Measurements from ENCODE around the gene TEX261.
"Not testable (repeated sequence)": the region's sequence is repeated elsewhere in the genome, so short reads cannot be mapped to it uniquely, and the experiment has no call there.

Gene TEX261

DNA sequence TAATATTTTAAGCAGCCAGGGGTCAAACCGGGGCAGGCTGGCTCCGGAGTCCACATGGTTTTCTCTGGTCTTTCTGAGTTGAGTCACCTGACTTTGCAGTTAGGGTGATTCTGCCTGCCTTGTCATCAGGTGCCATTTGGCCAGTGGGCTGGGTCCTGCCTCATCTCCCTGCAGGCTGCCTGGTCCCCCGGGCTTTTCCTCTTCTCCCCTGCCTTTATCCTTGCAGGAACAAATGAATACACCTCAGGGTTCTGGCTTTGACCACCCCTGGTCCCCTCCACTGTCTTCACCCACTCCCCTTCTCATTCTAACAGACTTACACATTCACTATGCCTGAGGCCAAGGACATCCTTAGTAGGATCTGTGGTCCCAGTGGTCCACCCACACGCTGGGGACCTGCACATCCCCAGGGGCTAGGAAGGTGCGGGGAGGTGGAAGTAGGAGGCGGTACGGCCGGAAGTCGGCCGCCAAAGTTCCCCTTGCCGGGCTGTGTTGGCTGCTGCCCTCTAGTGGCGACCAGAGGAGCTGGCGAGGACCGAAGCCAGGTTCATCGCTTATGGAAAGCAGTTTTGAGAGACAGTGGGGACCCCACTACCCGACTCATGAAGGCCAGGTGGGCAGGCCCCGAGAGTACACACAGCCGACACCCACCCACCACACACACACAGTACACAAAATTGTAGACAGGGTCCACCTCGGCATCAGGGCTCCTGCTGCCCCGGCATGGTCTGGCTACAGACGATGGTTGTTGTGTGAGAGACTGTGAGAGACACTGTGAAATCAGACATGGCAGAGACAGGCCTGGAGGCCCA is 6.3 kb upstream of the TEX261 start:
- peak; percentile 69 to 73 for DNase-seq (ENCODE audit: low read depth in 2 of 2)

DNA sequence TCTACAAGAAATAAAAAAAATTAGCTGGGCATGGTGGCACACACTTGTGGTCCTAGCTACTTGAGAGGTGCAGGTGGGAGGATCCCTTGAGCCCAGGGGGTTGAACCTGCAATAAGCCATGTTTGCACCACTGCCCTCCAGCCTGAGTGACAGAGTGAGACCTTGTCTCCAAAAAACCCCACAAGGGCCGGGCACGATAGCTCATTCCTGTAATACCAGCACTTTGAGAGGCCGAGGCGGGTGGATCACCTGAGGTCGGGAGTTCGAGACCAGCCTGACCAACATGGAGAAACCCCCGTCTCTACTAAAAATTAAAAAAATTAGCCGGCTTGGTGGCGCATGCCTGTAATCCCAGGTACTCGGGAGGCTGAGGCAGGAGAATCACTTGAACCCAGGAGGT is 5.3 kb upstream of the TEX261 start:
- DNase-seq (ENCODE audit: low read depth in 2 of 2) = not testable (repeated sequence)

DNA sequence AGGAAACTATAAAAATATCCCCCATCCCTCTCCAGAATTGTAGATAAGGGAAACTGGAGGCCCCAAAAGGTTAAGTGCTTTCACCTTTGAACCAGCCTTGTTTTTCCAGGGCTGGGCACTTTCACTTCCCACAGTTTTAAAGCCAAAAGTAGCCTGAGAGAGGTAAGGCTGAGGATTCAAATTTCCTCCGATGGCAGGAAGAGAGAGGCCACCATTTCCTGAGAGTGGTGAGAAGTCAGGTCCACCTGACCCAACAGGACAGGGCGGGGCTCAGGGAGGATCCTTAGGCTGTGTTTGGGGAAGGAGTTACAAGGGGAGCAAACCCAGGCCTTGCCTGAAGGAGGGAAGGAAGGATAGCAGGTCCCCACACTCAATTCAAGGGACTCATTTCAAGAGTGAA is 4.7 kb upstream of the TEX261 start:
- no peak for DNase-seq (ENCODE audit: low read depth in 2 of 2)

DNA sequence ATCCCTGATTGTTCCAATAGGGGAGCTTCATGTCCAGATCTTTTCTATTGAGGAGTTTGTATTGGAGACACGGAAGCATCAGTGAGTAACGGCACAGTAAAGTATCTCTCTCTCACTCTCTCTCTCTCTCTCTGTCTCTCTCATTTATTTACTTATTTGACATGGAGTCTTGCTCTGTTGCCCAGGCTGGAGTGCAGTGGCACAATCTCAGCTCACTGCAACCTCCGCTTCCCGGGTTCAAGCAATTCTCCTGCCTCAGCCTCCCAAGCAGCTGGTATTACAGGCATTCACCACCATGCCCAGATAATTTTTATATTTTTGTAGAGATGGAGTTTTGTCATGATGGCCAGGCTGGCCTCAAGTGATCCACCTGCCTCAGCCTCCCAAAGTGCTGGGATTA is 4.2 kb upstream of the TEX261 start:
- DNase-seq (ENCODE audit: low read depth in 2 of 2) = not testable (repeated sequence)

DNA sequence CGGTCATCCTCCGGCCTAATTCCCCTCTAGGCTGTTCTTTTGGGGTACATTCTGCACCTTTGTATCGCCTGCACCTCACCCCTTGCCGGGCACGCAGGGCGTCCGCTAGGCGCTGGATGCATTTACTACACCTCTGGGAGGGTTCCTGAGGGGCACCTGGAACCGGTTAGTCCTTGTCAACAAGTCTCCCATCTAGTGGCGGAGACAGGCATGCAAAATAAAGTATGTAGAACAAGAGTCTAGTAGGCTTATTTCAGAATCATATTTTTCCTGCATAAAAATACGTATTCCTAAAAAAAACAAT is 705 bp upstream of the TEX261 start:
- no peak for DNase-seq (ENCODE audit: low read depth in 2 of 2)

DNA sequence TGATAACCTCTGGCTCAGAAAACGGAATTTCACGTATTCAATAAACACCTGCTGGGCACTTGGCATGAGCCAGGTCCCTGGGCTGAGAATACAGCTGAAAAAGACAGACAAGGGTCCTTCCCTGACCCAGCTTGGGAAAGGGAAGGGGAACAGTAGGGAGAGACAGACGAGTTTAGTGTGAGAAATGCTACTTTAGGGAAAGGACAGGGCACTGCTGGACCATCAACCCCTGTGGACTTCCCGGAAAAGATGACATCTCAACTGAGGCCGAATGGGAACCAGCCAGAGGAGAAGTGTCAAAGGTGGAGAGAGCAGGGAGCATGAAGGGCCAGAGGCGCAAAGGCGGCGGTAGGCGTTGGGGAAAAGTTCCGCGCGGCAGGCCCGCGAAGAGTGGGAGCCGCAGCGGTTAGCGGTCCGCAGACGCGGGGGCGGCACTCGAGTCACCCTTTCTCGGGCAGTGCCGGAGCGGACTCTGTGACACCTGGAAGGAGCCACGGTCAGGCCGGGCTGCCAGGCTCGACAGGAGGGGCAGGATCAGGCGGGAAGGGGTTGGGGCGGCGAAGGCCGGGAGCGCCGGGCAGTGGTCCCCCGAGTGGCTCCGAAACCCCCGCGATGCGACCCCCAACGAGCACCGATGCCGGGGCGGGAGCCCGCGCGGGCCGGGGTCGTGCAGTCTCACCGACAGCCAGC is 519 bp downstream of the TEX261 start:
- peak; percentile 32 to 50 for DNase-seq (ENCODE audit: low read depth in 2 of 2)

DNA sequence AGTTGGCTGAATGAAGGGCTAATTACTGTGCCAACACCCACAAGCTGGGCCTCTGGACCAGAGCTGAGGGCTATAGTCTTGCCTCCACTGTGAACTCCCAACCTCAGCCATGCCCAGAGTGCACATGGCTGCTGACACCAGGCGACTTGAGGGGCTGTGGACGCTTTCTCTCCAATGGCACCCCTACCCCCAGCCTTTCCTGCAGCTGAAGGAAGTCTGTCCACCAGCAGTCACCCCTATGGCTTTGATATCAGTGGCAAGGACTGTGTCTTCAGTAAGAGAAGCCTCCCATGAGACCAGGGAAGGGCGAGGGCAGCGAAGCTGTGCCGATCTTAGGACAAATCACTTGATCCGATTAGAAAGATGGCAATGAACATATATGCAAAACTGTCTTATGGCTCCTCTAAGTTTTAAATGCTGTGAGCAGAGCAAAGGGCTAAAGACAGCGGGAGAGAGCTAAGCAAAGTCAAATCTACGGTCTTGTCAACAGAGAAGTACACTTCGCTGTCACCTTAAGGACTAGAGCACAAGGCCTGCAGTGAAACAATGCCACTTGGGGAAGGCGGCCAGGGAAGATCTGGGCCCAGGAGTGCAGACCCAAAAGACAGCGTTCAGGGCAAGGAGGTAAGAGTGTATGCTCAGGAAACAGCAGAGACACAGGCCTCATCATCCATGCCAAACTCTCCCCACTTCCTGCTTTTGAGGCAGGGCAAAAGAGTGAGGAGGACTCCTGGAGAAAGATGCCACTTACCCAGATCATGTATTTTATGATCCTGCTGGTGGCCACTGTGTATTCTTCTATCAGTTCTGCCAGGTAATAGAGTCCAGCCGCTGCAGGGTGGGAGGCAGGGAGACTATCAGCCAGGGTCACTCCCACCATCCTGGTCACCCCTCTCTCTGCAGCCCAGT is 1.5 kb downstream of the TEX261 start:
- no peak for DNase-seq (ENCODE audit: low read depth in 2 of 2)

DNA sequence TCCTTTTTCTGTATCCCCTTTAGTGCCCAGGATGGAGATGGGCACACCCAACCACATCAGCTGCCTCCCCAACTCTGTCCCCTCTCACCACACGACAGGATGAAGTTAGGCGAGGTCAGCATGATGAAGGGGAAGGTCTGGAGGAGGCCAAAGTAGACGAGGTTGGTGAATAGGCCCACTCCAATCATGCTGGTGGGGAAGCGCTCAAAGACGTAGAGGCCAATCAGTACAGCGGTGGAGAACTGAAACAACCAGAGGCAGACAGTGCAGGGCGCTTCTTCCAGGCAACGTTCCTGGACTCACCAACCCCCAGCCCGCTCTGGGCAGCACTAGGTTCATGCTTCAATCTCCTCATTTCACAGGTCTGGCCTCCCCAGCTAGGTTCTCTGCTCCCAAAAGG is 2.9 kb downstream of the TEX261 start:
- no peak for DNase-seq (ENCODE audit: low read depth in 2 of 2)

DNA sequence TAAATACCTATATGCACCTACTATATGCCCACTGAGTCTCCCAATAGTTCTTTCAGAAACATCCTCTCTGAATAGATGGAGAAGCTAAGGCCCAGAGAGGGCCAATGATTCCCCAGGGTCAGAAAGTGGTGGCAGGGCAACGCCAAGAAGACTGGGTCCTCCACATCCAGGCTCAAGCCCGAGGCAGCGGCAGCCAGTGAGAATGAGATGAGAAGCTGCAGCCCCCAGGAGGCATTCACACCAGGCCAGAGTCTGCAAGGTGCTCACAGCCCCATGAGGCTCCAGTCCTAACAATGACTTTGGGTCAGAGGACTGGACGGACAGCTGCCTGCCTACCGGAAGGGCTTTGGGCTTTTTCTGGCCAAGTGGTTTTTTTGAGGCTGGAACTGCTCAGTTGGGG is 3.5 kb downstream of the TEX261 start:
- DNase-seq (ENCODE audit: low read depth in 2 of 2) = no peak

DNA sequence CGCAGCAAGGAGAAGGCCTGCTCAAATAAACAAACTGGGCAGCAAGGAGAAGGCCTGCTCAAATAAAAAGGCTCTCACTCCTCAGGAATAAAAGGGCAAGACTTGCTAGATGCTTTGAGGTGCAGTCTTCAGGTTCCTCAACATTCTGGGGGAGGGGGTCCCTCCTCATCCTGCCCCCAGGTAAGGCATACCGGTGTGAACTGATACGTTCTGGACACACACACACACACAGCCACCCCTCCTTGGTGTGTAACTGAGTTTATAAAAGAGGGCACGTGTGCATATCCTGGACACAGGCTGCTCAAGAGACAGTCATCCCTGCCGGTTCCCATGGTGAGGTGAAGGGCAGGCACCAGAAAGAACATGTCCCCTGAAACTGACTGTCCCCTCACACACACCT is 4.5 kb downstream of the TEX261 start:
- no peak for DNase-seq (ENCODE audit: low read depth in 2 of 2)

DNA sequence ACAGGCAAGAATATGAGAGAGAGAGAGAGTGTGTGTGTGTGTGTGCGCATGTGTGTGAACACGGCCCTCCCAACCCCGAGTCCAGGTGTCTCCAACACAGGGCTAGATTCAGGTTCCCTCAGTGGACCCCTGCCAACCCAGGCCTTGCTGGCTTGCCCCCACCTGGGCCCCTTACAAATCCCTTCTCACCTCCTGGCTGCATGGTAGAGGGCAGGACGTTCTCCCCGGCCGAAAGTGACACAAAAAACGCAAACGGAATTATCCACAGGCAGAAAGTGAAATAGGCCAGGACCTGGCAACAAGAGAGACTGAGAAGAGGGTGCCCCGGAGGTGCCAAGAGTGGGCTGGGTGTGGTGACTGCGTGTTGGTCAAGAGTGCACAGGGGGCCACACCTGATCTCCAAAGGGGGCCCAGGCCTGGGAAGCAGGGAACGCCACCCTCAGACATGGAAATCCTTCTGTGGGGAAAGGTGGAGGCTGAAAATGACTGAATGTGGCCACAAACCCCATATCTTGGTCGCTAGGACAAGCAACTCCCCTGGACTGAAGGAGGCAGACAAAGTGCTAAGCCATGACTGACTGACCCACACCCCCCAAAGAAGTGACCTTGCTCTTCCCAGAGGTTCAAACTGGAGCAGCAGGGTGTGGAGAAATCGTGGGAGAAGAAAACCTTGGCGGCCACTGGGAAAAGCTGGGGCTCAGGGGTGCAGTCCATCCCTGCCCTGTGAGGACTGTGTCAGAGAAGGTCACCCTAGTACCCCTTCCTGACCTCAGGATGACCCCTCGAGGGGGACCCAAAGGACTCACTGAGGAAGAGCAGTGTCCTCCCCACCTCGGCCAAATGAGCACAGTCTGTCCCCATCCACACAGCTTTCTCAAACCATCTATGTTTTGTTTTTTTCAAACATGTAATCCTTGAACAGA is 5.7 kb downstream of the TEX261 start:
- no peak for DNase-seq (ENCODE audit: low read depth in 2 of 2)

DNA sequence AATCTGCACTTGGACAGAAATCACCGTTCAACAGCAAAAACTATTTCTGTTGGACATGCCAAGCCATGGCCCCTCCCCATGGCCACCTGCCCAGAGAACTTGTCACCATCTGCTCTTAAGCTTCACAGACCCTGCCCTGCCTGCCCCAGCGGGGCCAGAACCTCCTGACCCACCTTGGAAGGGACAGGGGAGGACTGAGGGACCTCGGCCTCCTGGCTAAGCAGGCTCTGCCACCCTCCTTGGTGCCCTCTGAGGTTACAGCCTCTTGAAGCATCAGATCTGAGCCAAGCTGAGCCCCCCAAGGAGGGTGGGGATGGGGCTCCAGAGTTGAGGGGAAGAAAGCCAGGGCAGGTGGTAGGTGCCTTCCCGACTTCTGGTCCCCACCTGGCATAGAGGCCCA is 6.5 kb downstream of the TEX261 start:
- no peak for DNase-seq (ENCODE audit: low read depth in 2 of 2)

DNA sequence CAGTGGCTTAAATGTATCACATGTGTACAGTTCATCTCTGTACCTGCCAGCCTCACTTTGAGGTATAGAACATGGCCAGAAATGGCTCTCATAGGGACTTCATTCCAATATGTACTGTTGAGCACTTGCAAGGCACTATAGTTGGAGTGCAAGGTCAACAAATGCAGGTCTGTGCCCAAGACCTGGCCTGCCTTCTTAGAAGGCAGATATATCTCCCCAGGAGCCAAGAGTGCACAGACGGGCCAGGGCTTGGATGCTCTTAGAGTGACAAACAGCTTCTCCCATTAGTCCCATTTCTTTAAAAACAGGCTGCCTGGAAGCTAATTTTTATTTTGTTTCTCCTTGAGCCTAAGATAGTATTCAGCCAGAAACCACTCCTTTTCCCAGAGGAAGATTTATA is 7.3 kb downstream of the TEX261 start:
- no peak for DNase-seq (ENCODE audit: low read depth in 2 of 2)

DNA sequence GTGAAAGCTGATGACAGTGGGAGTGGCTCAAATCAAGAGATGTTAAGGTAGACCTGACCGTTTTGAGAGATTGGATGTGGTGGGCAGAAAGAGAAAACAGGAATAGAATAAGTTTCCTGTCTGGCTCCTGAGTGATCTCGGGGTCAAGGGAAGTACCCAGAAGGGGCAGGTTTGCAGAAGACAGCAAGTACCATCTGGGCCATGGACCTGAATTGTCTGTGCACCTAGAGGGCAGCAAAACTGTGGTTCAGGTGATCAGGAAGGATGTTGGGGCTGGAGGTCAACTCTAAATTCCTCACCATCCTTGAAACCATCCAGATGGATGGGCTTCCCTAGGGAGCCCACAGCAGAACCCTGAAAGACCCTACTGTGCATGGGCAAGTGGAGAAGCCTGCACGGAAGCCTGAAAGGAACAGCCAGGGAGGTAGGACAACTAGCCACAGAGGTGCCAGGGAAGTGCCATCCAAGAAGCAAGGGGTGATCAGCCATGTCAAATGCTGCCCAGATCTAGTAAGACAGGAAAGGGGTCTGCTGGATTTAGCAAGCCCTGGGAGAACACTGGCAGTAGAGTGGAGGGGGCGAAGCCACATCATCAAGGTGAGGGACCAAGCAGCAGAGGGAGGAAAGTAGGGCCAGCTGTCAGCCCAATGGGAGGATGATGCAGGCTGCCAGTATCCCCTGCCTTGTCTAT is 8.0 kb downstream of the TEX261 start:
- DNase-seq (ENCODE audit: low read depth in 2 of 2) = no peak

DNA sequence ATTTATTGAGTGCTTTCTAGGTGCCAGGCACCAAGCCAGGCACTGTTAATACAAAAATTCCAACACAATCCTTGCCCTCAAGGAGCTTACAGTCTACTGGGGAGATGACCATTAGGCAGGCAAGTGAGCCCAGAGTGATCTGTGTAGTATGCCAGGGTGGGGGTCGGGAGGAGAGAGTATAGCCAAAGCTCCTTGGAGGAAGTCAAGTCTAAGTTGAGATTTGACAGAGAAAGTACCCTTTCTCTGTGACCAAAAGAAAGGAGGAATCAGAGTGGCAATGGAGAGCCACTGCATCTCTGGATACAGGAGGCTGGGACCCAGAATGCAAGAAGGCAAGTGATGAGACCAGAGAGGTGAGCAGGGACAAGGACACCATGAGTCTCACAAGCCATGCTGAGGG is 8.7 kb downstream of the TEX261 start:
- no peak for DNase-seq (ENCODE audit: low read depth in 2 of 2)

DNA sequence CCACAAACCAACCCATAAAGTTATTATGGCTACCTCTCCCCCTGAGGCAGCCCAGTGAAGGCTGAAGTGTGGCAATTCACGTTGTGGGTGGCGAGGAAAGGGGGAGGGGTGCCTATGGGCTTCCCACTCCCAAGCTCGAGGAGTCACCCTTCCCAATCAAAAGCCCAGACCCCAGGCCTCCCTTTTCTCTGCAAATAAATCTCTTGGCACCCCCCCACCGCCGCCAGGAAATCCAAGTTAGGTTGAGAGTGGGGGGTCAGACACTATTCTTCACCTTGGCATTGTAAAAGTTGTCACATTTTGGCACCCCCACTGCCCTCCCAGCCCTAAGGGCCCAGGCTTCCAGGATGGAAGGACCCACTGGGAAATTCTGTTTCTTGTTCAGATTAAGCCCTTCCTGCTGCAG is 9.4 kb downstream of the TEX261 start:
- no peak for DNase-seq (ENCODE audit: low read depth in 2 of 2)

DNA sequence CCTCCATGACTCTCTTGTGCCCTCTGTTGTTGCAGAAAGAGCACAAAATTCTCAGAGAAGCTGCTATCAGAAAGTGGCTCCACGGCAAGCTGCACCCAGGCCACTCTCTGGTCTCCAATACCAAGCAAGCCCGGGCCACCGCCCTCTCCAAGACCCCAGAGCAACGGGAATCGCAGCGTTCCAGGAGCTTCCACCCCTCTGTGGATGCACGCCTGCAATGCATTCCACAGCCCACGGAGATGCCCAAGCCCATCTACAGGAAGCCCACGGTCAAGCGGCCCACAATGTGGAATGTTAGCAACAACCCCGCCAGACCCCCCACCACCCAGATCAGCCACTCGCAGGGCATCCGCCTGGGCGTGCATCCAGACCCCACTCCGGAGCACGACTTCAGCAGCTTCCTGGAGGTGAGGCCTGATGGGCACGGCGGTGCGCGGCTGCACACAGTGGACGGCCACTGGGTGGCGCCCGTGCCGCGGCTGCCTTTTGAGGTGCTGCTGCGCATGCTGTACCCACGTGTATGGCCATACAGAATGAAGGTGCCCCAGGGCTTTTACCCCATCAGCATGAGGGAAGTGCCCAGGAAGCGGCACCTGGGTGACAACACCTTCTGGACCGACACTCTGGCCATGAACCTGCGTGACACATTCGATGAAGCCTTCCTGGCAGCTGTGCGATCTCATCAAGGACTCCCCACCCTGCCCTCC is 9.9 kb downstream of the TEX261 start:
- DNase-seq (ENCODE audit: low read depth in 2 of 2) = peak; percentile 67 to 76

DNA sequence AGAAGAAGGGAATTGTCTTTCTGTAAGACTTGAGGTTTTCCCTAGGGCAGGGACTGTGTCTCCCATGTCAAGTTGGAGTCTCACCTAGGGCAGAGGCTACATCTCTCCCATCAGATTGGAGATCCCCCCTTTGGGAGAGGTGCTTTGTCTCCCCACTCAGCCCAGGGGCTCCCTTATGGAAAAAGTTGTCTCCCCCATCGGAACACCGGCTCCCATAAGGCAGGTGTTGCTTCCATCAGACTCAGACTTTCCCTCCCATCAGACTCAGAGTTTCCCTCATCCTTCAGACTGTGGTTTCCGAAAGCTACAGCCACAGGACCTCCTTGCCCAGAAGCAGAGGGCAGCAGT is 10.5 kb downstream of the TEX261 start:
- DNase-seq (ENCODE audit: low read depth in 2 of 2) = no peak

DNA sequence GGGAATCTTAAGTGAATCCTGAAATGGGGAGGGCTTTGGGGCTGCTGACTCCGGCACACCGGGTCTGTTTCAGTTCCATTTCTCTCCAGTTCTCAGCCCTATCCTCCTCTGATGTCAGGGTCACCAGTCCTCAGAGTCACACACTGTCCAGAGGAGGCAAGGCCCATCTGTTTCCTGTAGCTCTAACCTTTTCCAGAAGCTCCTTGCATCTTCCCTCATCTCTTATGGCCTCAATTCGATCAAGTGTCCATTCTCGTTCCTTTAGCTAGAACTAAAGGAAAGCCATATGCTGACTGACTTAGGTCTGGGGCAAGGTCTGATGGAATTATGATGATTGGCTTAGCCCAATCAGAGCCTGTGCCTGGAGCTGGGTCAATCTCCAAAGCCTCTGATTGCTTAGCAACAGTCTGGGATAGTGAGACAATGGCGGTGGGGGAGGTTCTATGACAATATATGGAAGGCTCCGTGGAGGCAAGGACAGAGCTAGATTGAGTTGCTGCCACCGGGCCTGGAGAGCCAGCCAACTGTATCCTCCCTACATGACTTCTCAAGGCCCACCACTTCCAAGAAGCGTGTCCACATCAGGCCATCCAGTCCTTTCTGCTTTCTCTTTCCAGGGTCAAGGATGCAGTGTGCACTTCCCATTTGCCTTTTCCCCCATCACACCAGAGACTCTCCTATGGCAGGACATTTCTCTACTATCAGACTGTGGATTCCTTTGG is 11.0 kb downstream of the TEX261 start:
- DNase-seq (ENCODE audit: low read depth in 2 of 2) = no peak

DNA sequence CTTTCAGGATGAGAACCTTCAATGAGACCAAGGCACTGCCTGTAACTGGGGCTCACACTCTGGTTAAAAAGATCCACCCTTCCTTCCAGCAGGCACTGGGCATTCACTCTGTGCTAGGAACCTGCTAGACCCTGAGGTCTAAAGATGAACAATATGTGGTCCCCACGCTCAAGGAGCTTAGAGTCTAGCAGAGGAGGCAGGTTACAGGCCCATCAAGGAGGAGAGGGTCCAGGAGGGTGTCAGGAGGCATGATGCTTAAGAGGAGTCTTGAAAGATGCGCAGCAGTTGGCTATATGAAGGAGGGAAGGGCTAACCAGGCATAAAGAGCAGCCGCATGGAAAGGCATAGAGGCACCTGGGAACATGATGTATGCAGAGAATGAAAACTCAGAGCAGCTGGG is 11.7 kb downstream of the TEX261 start:
- no peak for DNase-seq (ENCODE audit: low read depth in 2 of 2)

All from stimulated activated CD8-positive, alpha-beta memory T cell treated with anti-CD3 and anti-CD28 coated beads, Interleukin-15, amount 100 ng/mL, for 48 hours (primary cell).